Measurements from ENCODE around the gene IL34.
A peak's percentile ranks its signal among the peaks of the same experiment; 100 is the strongest.
"Not testable (repeated sequence)": the region's sequence is repeated elsewhere in the genome, so short reads cannot be mapped to it uniquely, and the experiment has no call there.

Gene IL34

GRCh38 chr16:70630960-70631745 is 15.2 kb upstream of the IL34 start:
- no peak for DNase-seq (ENCODE audit: low read depth, low spot score)

GRCh38 chr16:70632273-70632672 is 14.1 kb upstream of the IL34 start:
- no peak for DNase-seq (ENCODE audit: low read depth, low spot score)

GRCh38 chr16:70633617-70634016 is 12.7 kb upstream of the IL34 start:
- DNase-seq (ENCODE audit: low read depth, low spot score), result not testable (repeated sequence)

- DNase-seq (ENCODE audit: low read depth, low spot score), result no peak
Observed at GRCh38 chr16:70634861-70635260, 11.5 kb upstream of the IL34 start.

GRCh38 chr16:70635336-70636016 is 10.9 kb upstream of the IL34 start:
- DNase-seq (ENCODE audit: low read depth, low spot score), result peak; percentile 88

GRCh38 chr16:70638814-70639792 is 7.3 kb upstream of the IL34 start:
- DNase-seq (ENCODE audit: low read depth, low spot score), result peak; percentile 69

- no peak for DNase-seq (ENCODE audit: low read depth, low spot score)
Observed at GRCh38 chr16:70642633-70643032, 3.7 kb upstream of the IL34 start.

- not testable (repeated sequence) for DNase-seq (ENCODE audit: low read depth, low spot score)
Observed at GRCh38 chr16:70643264-70643663, 3.1 kb upstream of the IL34 start.

GRCh38 chr16:70644763-70645597 is 1.4 kb upstream of the IL34 start:
- no peak for DNase-seq (ENCODE audit: low read depth, low spot score)

- DNase-seq (ENCODE audit: low read depth, low spot score), result no peak
Observed at GRCh38 chr16:70647441-70648359, 1.3 kb downstream of the IL34 start.

- DNase-seq (ENCODE audit: low read depth, low spot score), result no peak
Observed at GRCh38 chr16:70648606-70649005, 2.2 kb downstream of the IL34 start.

- DNase-seq (ENCODE audit: low read depth, low spot score), result no peak
Observed at GRCh38 chr16:70649300-70649699, 2.9 kb downstream of the IL34 start.

GRCh38 chr16:70650216-70650615 is 3.9 kb downstream of the IL34 start:
- DNase-seq (ENCODE audit: low read depth, low spot score), result no peak

- DNase-seq (ENCODE audit: low read depth, low spot score), result no peak
Observed at GRCh38 chr16:70651524-70651923, 5.2 kb downstream of the IL34 start.

- DNase-seq (ENCODE audit: low read depth, low spot score), result no peak
Observed at GRCh38 chr16:70652322-70652721, 6.0 kb downstream of the IL34 start.

- DNase-seq (ENCODE audit: low read depth, low spot score), result no peak
Observed at GRCh38 chr16:70653406-70653805, 7.0 kb downstream of the IL34 start.

- peak; percentile 95 for DNase-seq (ENCODE audit: low read depth, low spot score)
Observed at GRCh38 chr16:70653809-70654771, 7.7 kb downstream of the IL34 start.

GRCh38 chr16:70656065-70656711 is 9.8 kb downstream of the IL34 start:
- no peak for DNase-seq (ENCODE audit: low read depth, low spot score)
